ENCODE data around the gene RNF167. TPM values are rescaled to one million over a fixed set of nuclear protein-coding genes. Genes with fewer than 3 reads are reported as not detected.

The RNF167 gene
- total RNA-seq, 6 donors from 2014 or later: 41.9 to 130 (median 72.9) TPM

GRCh38 chr17:4897198-4897687 is 42.8 kb upstream of the RNF167 start:
- H3K4me3 ChIP-seq: no peak overlapping the region
- ATAC-seq (ENCODE audit: low FRiP score in 2 of 2) (no peak), DNase-seq (peak in 1 of 2 donors; percentile 47)
- H3K4me1 ChIP-seq: peaks cover 0 to 33% (median 18%) of the 10 kb centered on the region in 4 donors
- TF ChIP-seq EP300 (IDR thresholded peaks at IDR 0.05) (no peak), POLR2A (IDR thresholded peaks at IDR 0.05) (no peak), POLR2AphosphoS5 (IDR thresholded peaks at IDR 0.05) (no peak), CTCF (IDR thresholded peaks at IDR 0.05) (no peak)
- peaks cover 0 to 9% (median 0%) of the 10 kb centered on the region in 4 donors for H3K27me3 ChIP-seq
- no peak overlapping the region for H3K27ac ChIP-seq
- 89 to 94% methylated on average over 7 to 10 of the region's 10 CpGs for WGBS, 2 donors
- peaks cover 13 to 55% (median 53%) of the 10 kb centered on the region in 4 donors for H3K36me3 ChIP-seq
- H3K9me3 ChIP-seq: no peaks in the 10 kb centered on the region

DNA sequence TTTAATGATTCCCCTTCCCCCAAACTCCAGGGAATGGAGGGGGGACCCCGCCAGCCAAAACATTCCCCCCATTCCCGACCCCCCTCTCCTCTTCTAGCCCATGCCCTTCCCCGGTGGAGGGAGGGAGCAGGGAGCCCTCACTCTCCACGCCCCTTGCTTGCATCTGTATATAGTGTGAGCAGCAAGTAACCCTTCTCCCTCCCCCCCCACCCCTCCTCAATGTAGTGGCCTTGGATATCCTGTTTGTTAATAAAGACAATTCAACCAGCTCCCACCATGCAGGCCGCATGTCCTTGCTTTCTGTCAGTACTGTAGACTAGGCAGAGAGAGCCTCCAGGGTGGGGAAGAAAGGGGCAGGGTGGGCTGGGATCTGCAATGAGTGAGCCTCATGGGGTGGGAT is 42.3 kb upstream of the RNF167 start:
- 64 to 85% methylated on average over 5 of the region's 5 CpGs for WGBS, 2 donors
- Histone ChIP-seq H3K4me3 (no peak overlapping the region), H3K27ac (no peak overlapping the region), H3K9me3 (no peaks in the 10 kb centered on the region), H3K36me3 (peaks cover 12 to 49% (median 48%) of the 10 kb centered on the region in 4 donors), H3K27me3 (peaks cover 0 to 9% (median 0%) of the 10 kb centered on the region in 4 donors), H3K4me1 (peaks cover 2 to 35% (median 21%) of the 10 kb centered on the region in 4 donors)
- ATAC-seq (ENCODE audit: low FRiP score in 2 of 2) (no peak), DNase-seq (no peak)
- TF ChIP-seq EP300 (IDR thresholded peaks at IDR 0.05) (no peak), POLR2A (IDR thresholded peaks at IDR 0.05) (no peak), POLR2AphosphoS5 (IDR thresholded peaks at IDR 0.05) (no peak), CTCF (IDR thresholded peaks at IDR 0.05) (no peak)

DNA sequence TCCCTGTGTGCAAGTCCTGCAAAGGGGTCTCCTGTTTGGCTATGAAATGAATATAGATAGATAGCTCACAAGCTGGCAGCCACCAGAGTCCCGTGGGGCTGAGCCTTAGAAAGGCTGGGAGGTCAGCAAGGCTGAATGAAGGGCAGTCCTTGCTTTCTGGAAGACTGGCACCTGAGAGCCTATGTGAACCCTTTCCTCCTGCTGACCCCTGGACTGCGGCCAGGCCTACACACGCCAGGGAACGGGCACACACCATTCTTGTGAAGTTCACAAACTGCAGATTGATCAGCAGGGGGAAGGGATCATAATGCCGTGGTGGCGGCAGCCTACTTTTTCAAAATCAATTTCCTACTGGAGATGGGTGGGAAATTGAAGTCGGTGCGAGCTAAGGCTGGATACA is 41.7 kb upstream of the RNF167 start:
- Histone ChIP-seq H3K4me3 (peak overlapping the region in 1 of 4 donors; percentile 52), H3K4me1 (peaks cover 7 to 41% (median 27%) of the 10 kb centered on the region in 4 donors), H3K27me3 (peaks cover 0 to 9% (median 0%) of the 10 kb centered on the region in 4 donors), H3K27ac (no peak overlapping the region), H3K9me3 (no peaks in the 10 kb centered on the region), H3K36me3 (peaks cover 12 to 44% (median 42%) of the 10 kb centered on the region in 4 donors)
- 93 to 94% methylated on average over 7 to 8 of the region's 8 CpGs for WGBS, 2 donors
- TF ChIP-seq CTCF (IDR thresholded peaks at IDR 0.05): no peak
- no peak for TF ChIP-seq POLR2A (IDR thresholded peaks at IDR 0.05)
- no peak for TF ChIP-seq EP300 (IDR thresholded peaks at IDR 0.05)
- no peak for TF ChIP-seq POLR2AphosphoS5 (IDR thresholded peaks at IDR 0.05)
- ATAC-seq (ENCODE audit: low FRiP score in 2 of 2) (no peak), DNase-seq (peak in 1 of 2 donors; percentile 39)

- H3K36me3 ChIP-seq: peaks cover 9 to 38% (median 37%) of the 10 kb centered on the region in 4 donors
- 52% methylated on average over 23 of the region's 34 CpGs; no CpG with 5 or more reads in 1 of the 2 donors for WGBS, 2 donors
- TF ChIP-seq EP300 (IDR thresholded peaks at IDR 0.05) (no peak), POLR2AphosphoS5 (IDR thresholded peaks at IDR 0.05) (no peak), POLR2A (IDR thresholded peaks at IDR 0.05) (no peak), CTCF (IDR thresholded peaks at IDR 0.05) (no peak)
- ATAC-seq (ENCODE audit: low FRiP score in 2 of 2): no peak
- H3K9me3 ChIP-seq: no peaks in the 10 kb centered on the region
- H3K27me3 ChIP-seq: peaks cover 0 to 9% (median 0%) of the 10 kb centered on the region in 4 donors
- H3K4me3 ChIP-seq: peak overlapping the region in 3 of 4 donors; percentile 41 to 61 (median 52)
- H3K27ac ChIP-seq: peak overlapping the region in 1 of 4 donors; percentile 31
- DNase-seq: peak in 1 of 2 donors; percentile 89
- H3K4me1 ChIP-seq: peaks cover 9 to 46% (median 29%) of the 10 kb centered on the region in 4 donors
Measured at GRCh38 chr17:4898927-4899326, 41.1 kb upstream of the RNF167 start.

Measured in upper lobe of left lung (tissue), 6 donors.